Epithelial cell of esophagus (primary cell): Measurements from ENCODE around the gene LMO7.

Experiments used
- DNase-seq: peaks from one replicate; pipeline ENCODE4 v3.0.0; 2010; ENCODE audit warnings: low read depth
- H3K4me3 ChIP-seq: 2 replicates; pipeline ENCODE4 v1.5.1; 2011; ENCODE audit warnings: mild to moderate bottlenecking, low read length, control low read depth
- CTCF ChIP-seq: IDR thresholded peaks from 2 replicates; pipeline ENCODE4 v1.5.1; 2011; ENCODE audit warnings: low read depth, mild to moderate bottlenecking, low read length, control low read depth, inconsistent platforms; ENCODE audit not compliant: insufficient read depth; ENCODE audit errors: missing control alignments

The LMO7 gene

GRCh38 chr13:75704194-75704926, 68.2 kb downstream of the LMO7 start:
- TF ChIP-seq CTCF: no peak
- H3K4me3 ChIP-seq: no peak overlapping the region
- peak; percentile 71 for DNase-seq

GRCh38 chr13:75704927-75705288, 68.8 kb downstream of the LMO7 start:
- TF ChIP-seq CTCF: peak; percentile 25
- H3K4me3 ChIP-seq: peak overlapping the region; percentile 22
- peak; percentile 96 for DNase-seq

- DNase-seq: peak; percentile 97
- no peak for TF ChIP-seq CTCF
- H3K4me3 ChIP-seq: peak overlapping the region; percentile 22
Observed at GRCh38 chr13:75705395-75705794, 69.3 kb downstream of the LMO7 start.

GRCh38 chr13:75705908-75706307, 69.8 kb downstream of the LMO7 start:
- TF ChIP-seq CTCF: no peak
- no peak for DNase-seq
- no peak overlapping the region for H3K4me3 ChIP-seq

GRCh38 chr13:75713852-75714251, 77.7 kb downstream of the LMO7 start:
- no peak for DNase-seq
- no peak for TF ChIP-seq CTCF
- H3K4me3 ChIP-seq: no peak overlapping the region

- peak; percentile 75 for DNase-seq
- no peak for TF ChIP-seq CTCF
- no peak overlapping the region for H3K4me3 ChIP-seq
Observed at GRCh38 chr13:75715601-75716523, 79.7 kb downstream of the LMO7 start.
